Breast epithelium (tissue), 3 donors: ENCODE measurements around the gene IRF2BPL.

Experiments used
- POLR2A ChIP-seq: fragments of 450-650 bp; IDR thresholded peaks from one replicate; pipeline ENCODE4 v1.6.1; 2016; ENCODE audit warnings: antibody characterized with exemption, mild to moderate bottlenecking, moderate library complexity
- POLR2AphosphoS5 ChIP-seq, 3 donors: sonication (generic); formaldehyde crosslinking; IDR thresholded peaks; one replicate each; pipeline ENCODE4 v1.6.1; 2017; ENCODE audit warnings: antibody characterized with exemption in 3 of 3
- TF ChIP-seq, protein P1 (sequence below), 3 donors: fragments of 450-650 bp; IDR thresholded peaks; one replicate each; pipeline ENCODE4 v1.5.1; 2016 to 2017; ENCODE audit warnings: antibody characterized with exemption in 3 of 3, mild to moderate bottlenecking in 3 of 3, moderate library complexity in 3 of 3

DNA sequence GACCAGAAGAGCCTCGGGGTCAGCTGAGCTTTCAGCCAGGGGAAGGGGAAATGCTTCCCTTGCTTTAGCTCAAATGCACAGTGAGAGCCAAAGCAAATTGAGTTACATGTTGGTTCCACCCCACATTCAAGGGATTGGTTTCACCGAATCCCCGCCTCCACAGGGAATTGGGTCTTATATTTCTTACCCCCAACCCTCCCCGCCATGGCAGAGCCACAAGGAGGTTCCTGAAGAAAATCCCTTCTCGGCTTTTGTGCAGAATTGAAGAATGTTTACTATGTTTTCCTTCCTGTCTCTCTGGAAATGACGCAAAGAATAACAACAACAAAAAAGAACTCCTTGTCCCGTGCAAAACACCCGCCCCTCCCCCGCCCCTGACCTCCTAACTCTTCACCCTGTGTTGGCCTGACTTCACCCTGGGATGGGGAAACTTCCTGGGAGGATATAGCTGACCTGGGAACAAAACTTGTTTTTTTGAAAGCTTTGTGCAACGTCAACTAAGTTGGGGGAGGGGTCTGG, 47.7 kb upstream of the IRF2BPL start:
- TF ChIP-seq, protein P1, sequence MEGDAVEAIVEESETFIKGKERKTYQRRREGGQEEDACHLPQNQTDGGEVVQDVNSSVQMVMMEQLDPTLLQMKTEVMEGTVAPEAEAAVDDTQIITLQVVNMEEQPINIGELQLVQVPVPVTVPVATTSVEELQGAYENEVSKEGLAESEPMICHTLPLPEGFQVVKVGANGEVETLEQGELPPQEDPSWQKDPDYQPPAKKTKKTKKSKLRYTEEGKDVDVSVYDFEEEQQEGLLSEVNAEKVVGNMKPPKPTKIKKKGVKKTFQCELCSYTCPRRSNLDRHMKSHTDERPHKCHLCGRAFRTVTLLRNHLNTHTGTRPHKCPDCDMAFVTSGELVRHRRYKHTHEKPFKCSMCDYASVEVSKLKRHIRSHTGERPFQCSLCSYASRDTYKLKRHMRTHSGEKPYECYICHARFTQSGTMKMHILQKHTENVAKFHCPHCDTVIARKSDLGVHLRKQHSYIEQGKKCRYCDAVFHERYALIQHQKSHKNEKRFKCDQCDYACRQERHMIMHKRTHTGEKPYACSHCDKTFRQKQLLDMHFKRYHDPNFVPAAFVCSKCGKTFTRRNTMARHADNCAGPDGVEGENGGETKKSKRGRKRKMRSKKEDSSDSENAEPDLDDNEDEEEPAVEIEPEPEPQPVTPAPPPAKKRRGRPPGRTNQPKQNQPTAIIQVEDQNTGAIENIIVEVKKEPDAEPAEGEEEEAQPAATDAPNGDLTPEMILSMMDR (IDR thresholded peaks at IDR 0.05) = no peak
- TF ChIP-seq POLR2AphosphoS5 (IDR thresholded peaks at IDR 0.05) (peak; percentile 48 to 75 (median 68)), POLR2A (no peak)
